Amygdala (tissue), 56 donors: ENCODE results near the gene ANKRD62.

ENCODE experiments used
- DNase-seq, 56 donors: peaks; one replicate each; lab custom pipeline; 2025; lab: John Stamatoyannopoulos, UW

The ANKRD62 gene

GRCh38 chr18:12162786-12163185, 69.1 kb downstream of the ANKRD62 start:
- DNase-seq = no peak

GRCh38 chr18:12165038-12165768, 71.6 kb downstream of the ANKRD62 start:
- DNase-seq = no peak
